OCI-LY7 (cell line): ENCODE results near the gene FAAP20. TPM values are rescaled to one million over a fixed set of nuclear protein-coding genes. Genes with fewer than 3 reads are reported as not detected.

ENCODE experiments used
- BruUV-seq: library from RNA; stranded (reverse); fragments of 400-500 nt; replicated peaks from 2 replicates; lab custom pipeline; 2021; lab: Mats Ljungman, UMichigan
- CTCF ChIA-PET: fragments of 300-600 bp; sonication (Branson Sonifier 250); formaldehyde crosslinking; loops from one replicate; lab custom pipeline; 2022; ENCODE audit warnings: antibody characterized with exemption; ENCODE audit not compliant: unreplicated experiment; lab: Charles Lee
- POLR2A ChIA-PET: fragments of 300-600 bp; sonication (Branson Sonifier 250); formaldehyde crosslinking; loops from one replicate; lab custom pipeline; 2022; ENCODE audit warnings: antibody characterized with exemption; lab: Charles Lee
- DNase-seq: peaks from one replicate; pipeline ENCODE4 v3.0.0-alpha.2; 2015; ENCODE audit warnings: low spot score
- H2AFZ ChIP-seq: fragments of 200-600 bp; sonication (generic), shearing (Covaris generic); 2 replicates; pipeline ENCODE4 v1.6.1; 2014; ENCODE audit warnings: mild to moderate bottlenecking, antibody characterized with exemption, low read length, moderate library complexity
- H3K27ac ChIP-seq: fragments of 200-600 bp; sonication (generic); 2 replicates; pipeline ENCODE4 v1.5.1; 2014; ENCODE audit warnings: mixed run types, low read depth, mild to moderate bottlenecking, moderate library complexity, low read length, inconsistent platforms; ENCODE audit not compliant: poor library complexity, severe bottlenecking
- H3K36me3 ChIP-seq: fragments of 200-600 bp; sonication (generic); 2 replicates; pipeline ENCODE4 v1.6.1; 2014; ENCODE audit warnings: mild to moderate bottlenecking, antibody characterized with exemption, low read length, moderate library complexity, mixed read lengths; ENCODE audit not compliant: insufficient read depth
- H3K4me1 ChIP-seq: fragments of 200-600 bp; sonication (generic); 2 replicates; pipeline ENCODE4 v1.5.1; 2014; ENCODE audit warnings: mild to moderate bottlenecking, low read length; ENCODE audit not compliant: insufficient read depth, poor library complexity, severe bottlenecking
- H3K4me2 ChIP-seq: fragments of 200-600 bp; sonication (generic); 2 replicates; pipeline ENCODE4 v1.6.1; 2014; ENCODE audit warnings: mild to moderate bottlenecking, low read length
- H3K4me3 ChIP-seq: fragments of 200-600 bp; sonication (generic); 2 replicates; pipeline ENCODE4 v1.5.1; 2014; ENCODE audit warnings: mild to moderate bottlenecking, low read depth, low read length; ENCODE audit not compliant: poor library complexity, severe bottlenecking
- H3K79me2 ChIP-seq: fragments of 200-600 bp; sonication (generic); 2 replicates; pipeline ENCODE4 v1.6.1; 2016; ENCODE audit warnings: low read depth, mild to moderate bottlenecking, low read length, moderate library complexity, mixed read lengths; ENCODE audit not compliant: insufficient read depth
- H3K9me2 ChIP-seq: fragments of 200-600 bp; sonication (generic); 2 replicates; pipeline ENCODE4 v1.6.1; 2016; ENCODE audit warnings: mild to moderate bottlenecking, low read length, mixed read lengths; ENCODE audit not compliant: insufficient read depth
- H3K9me3 ChIP-seq: fragments of 200-600 bp; sonication (generic); 2 replicates; pipeline ENCODE4 v1.6.1; 2014; ENCODE audit warnings: mild to moderate bottlenecking, mixed run types, low read length, mixed read lengths
- H4K20me1 ChIP-seq: fragments of 200-600 bp; sonication (generic); 2 replicates; pipeline ENCODE4 v1.6.1; 2014; ENCODE audit warnings: mild to moderate bottlenecking, antibody characterized with exemption, low read length, moderate library complexity, mixed read lengths; ENCODE audit not compliant: insufficient read depth
- CTCF ChIP-seq: fragments of 200-600 bp; sonication (generic); conservative IDR thresholded peaks from 2 replicates; pipeline ENCODE4 v1.5.1; 2014; ENCODE audit warnings: mild to moderate bottlenecking, antibody characterized with exemption, low read length, moderate library complexity, mixed read lengths
- EZH2phosphoT487 ChIP-seq: fragments of 200-600 bp; sonication (generic); IDR thresholded peaks from 2 replicates; pipeline ENCODE4 v1.6.1; 2018; ENCODE audit warnings: low read depth, borderline replicate concordance, mild to moderate bottlenecking, mixed run types, antibody characterized with exemption, low read length, moderate library complexity, mixed read lengths
- intact Hi-C: fragments of 100-400 bp; cut with micrococcal nuclease; formaldehyde crosslinking; loops from one replicate; pipeline ENCODE4 v1.10.0; 2022; ENCODE audit not compliant: unreplicated experiment
- total RNA-seq, 2 experiments: library from RNA; depleted of rRNA in 1 of 2; stranded (reverse); fragments of >200 nt in 1 of 2; shearing (Covaris generic) in 1 of 2; gene quantifications; 2 replicates each; pipeline ENCODE4 v1.2.3, GENCODE V29; 2014 to 2022

FAAP20 gene
- total RNA-seq, 2 experiments from 2014 or later = 47.4 to 55.7 TPM

- intact Hi-C loops = no loop called here
- DNase-seq = no peak
- Histone ChIP-seq H3K4me3 (no peak overlapping the region), H2AFZ (no peak overlapping the region), H3K36me3 (no peaks in the 10 kb centered on the region), H3K79me2 (no peaks in the 10 kb centered on the region), H3K4me2 (no peak overlapping the region), H3K4me1 (no peaks in the 10 kb centered on the region), H3K27ac (no peak overlapping the region), H4K20me1 (no peaks in the 10 kb centered on the region), H3K9me3 (no peaks in the 10 kb centered on the region), H3K9me2 (no peaks in the 10 kb centered on the region)
- TF ChIP-seq CTCF = no peak
- no peak for TF ChIP-seq EZH2phosphoT487
- BruUV-seq = no TSS peak
- ChIA-PET CTCF (no interaction called here), POLR2A (no interaction called here)
Measured at GRCh38 chr1:2176615-2177014, 18.0 kb downstream of the FAAP20 start.

GRCh38 chr1:2175681-2176454 lies 18.7 kb downstream of the FAAP20 start:
- CTCF ChIA-PET = no interaction called here
- no peaks in the 10 kb centered on the region for H3K9me3 ChIP-seq
- TF ChIP-seq EZH2phosphoT487 (no peak), CTCF (no peak)
- H3K4me2 ChIP-seq = no peak overlapping the region
- no peak for DNase-seq
- H2AFZ ChIP-seq = no peak overlapping the region
- no peaks in the 10 kb centered on the region for H3K79me2 ChIP-seq
- no peaks in the 10 kb centered on the region for H4K20me1 ChIP-seq
- no peak overlapping the region for H3K27ac ChIP-seq
- POLR2A ChIA-PET = no interaction called here
- H3K4me1 ChIP-seq = no peaks in the 10 kb centered on the region
- no peaks in the 10 kb centered on the region for H3K9me2 ChIP-seq
- H3K4me3 ChIP-seq = no peak overlapping the region
- BruUV-seq = no TSS peak
- intact Hi-C loops = no loop called here
- H3K36me3 ChIP-seq = no peaks in the 10 kb centered on the region

GRCh38 chr1:2175055-2175414 lies 19.5 kb downstream of the FAAP20 start:
- ChIA-PET POLR2A (no interaction called here), CTCF (no interaction called here)
- H3K27ac ChIP-seq = no peak overlapping the region
- no peaks in the 10 kb centered on the region for H3K9me3 ChIP-seq
- H3K4me3 ChIP-seq = no peak overlapping the region
- H3K9me2 ChIP-seq = no peaks in the 10 kb centered on the region
- no peak for DNase-seq
- TF ChIP-seq EZH2phosphoT487 = no peak
- no peak for TF ChIP-seq CTCF
- no peak overlapping the region for H2AFZ ChIP-seq
- no TSS peak for BruUV-seq
- no peaks in the 10 kb centered on the region for H3K36me3 ChIP-seq
- H3K4me1 ChIP-seq = no peaks in the 10 kb centered on the region
- H3K79me2 ChIP-seq = no peaks in the 10 kb centered on the region
- intact Hi-C loops = no loop called here
- H3K4me2 ChIP-seq = no peak overlapping the region
- no peaks in the 10 kb centered on the region for H4K20me1 ChIP-seq
